ENCODE results near the gene EMILIN3.
A peak's percentile ranks its signal among the peaks of the same experiment; 100 is the strongest.

DNA sequence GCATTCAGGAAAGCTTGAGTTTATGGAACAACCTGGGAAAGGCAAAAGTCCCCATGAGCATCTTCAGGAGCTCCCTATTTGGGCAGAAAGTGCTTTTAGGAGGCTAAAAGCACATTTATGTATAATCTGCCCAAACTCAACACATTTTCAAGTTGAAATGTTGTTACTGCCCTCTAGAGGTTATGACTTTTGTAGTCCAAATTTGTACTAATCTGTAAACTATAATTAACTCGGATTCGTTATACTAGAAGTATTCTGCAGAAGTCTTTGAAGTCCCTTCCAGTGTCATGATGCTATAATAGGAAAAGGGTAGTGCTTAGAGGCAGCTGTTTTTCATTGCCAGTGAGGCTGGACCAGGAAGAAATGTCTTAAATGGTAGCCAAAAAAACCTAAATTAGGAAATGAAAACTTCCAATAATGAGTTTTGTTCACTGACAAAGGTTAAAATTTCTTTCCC is 44.8 kb upstream of the EMILIN3 start:
- no peak for TF ChIP-seq PHF8 (IDR thresholded peaks at IDR 0.05; ENCODE audit: borderline replicate concordance, low read depth)
- TF ChIP-seq EP300 (IDR thresholded peaks at IDR 0.05): no peak
- TF ChIP-seq, protein P1, sequence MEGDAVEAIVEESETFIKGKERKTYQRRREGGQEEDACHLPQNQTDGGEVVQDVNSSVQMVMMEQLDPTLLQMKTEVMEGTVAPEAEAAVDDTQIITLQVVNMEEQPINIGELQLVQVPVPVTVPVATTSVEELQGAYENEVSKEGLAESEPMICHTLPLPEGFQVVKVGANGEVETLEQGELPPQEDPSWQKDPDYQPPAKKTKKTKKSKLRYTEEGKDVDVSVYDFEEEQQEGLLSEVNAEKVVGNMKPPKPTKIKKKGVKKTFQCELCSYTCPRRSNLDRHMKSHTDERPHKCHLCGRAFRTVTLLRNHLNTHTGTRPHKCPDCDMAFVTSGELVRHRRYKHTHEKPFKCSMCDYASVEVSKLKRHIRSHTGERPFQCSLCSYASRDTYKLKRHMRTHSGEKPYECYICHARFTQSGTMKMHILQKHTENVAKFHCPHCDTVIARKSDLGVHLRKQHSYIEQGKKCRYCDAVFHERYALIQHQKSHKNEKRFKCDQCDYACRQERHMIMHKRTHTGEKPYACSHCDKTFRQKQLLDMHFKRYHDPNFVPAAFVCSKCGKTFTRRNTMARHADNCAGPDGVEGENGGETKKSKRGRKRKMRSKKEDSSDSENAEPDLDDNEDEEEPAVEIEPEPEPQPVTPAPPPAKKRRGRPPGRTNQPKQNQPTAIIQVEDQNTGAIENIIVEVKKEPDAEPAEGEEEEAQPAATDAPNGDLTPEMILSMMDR (IDR thresholded peaks at IDR 0.05): peak; percentile 56
- peak; percentile 25 to 42; a peak in 4 of 5 replicates for TF ChIP-seq RAD21 (conservative IDR thresholded peaks at IDR 0.05 in 1 of 2, IDR thresholded peaks at IDR 0.05 in 1 of 2)
- TF ChIP-seq POLR2AphosphoS2 (conservative IDR thresholded peaks at IDR 0.05; ENCODE audit: low read length): no peak
- TF ChIP-seq CEBPB (IDR thresholded peaks at IDR 0.05): no peak
- TF ChIP-seq, protein P2, sequence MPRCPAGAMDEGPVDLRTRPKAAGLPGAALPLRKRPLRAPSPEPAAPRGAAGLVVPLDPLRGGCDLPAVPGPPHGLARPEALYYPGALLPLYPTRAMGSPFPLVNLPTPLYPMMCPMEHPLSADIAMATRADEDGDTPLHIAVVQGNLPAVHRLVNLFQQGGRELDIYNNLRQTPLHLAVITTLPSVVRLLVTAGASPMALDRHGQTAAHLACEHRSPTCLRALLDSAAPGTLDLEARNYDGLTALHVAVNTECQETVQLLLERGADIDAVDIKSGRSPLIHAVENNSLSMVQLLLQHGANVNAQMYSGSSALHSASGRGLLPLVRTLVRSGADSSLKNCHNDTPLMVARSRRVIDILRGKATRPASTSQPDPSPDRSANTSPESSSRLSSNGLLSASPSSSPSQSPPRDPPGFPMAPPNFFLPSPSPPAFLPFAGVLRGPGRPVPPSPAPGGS (IDR thresholded peaks at IDR 0.05): no peak
- no peak for TF ChIP-seq EHMT2 (IDR thresholded peaks at IDR 0.05; ENCODE audit: low read depth)
- no peak for TF ChIP-seq CHD2 (IDR thresholded peaks at IDR 0.05; ENCODE audit: low read length, partially characterized antibody)
- TF ChIP-seq ZC3H11A (IDR thresholded peaks at IDR 0.05): no peak
- TF ChIP-seq RARB (CRISPR knock-in tag; IDR thresholded peaks at IDR 0.05): no peak
- no peak for TF ChIP-seq NPAS2 (CRISPR knock-in tag; IDR thresholded peaks at IDR 0.05; ENCODE audit: borderline replicate concordance)
- TF ChIP-seq HOXB13 (CRISPR knock-in tag; IDR thresholded peaks at IDR 0.05; ENCODE audit: low read depth): no peak
